MM.1S (cell line): ENCODE results near the gene LRRC4C.

Experiments
- DNase-seq: peaks from one replicate; pipeline ENCODE4 v3.0.0-alpha.2; 2015
- H2AFZ ChIP-seq: fragments of 300-600 bp; sonication (generic); 2 replicates; pipeline ENCODE4 v1.6.0; 2016; ENCODE audit warnings: antibody characterized with exemption, low read length
- H3F3A ChIP-seq: fragments of 300-600 bp; sonication (generic); 2 replicates; pipeline ENCODE4 v1.6.1; 2016; ENCODE audit warnings: mild to moderate bottlenecking, antibody characterized with exemption, low read length, moderate library complexity, mixed read lengths; ENCODE audit not compliant: insufficient read depth
- H3K27ac ChIP-seq: fragments of 300-600 bp; sonication (generic); 2 replicates; pipeline ENCODE4 v1.5.1; 2016; ENCODE audit warnings: mild to moderate bottlenecking, low read length
- H3K27me3 ChIP-seq: fragments of 300-600 bp; sonication (generic); replicated peaks from 2 replicates; pipeline ENCODE4 v1.6.0; 2016; ENCODE audit warnings: low read length; ENCODE audit not compliant: insufficient read depth
- H3K36me3 ChIP-seq: fragments of 300-600 bp; sonication (generic); replicated peaks from 2 replicates; pipeline ENCODE4 v1.6.1; 2016; ENCODE audit warnings: mild to moderate bottlenecking, low read length, mixed read lengths; ENCODE audit not compliant: insufficient read depth
- H3K4me1 ChIP-seq: fragments of 300-600 bp; sonication (generic); 2 replicates; pipeline ENCODE4 v1.6.1; 2016; ENCODE audit warnings: low read length, mixed read lengths
- H3K4me2 ChIP-seq: fragments of 300-600 bp; sonication (generic); 2 replicates; pipeline ENCODE4 v1.6.0; 2016; ENCODE audit warnings: low read depth, low read length
- H3K4me3 ChIP-seq: fragments of 300-600 bp; sonication (generic); 2 replicates; pipeline ENCODE4 v1.5.1; 2016; ENCODE audit warnings: low read length, mixed read lengths
- H3K79me2 ChIP-seq: fragments of 300-600 bp; sonication (generic); 2 replicates; pipeline ENCODE4 v1.6.1; 2016; ENCODE audit warnings: mixed run types, low read length, mixed read lengths
- H3K9ac ChIP-seq: fragments of 300-600 bp; sonication (generic); 2 replicates; pipeline ENCODE4 v1.6.1; 2016; ENCODE audit warnings: low read length, mixed read lengths
- H3K9me2 ChIP-seq: fragments of 300-600 bp; sonication (generic); replicated peaks from 2 replicates; pipeline ENCODE4 v1.6.1; 2016; ENCODE audit warnings: mild to moderate bottlenecking, low read length, mixed read lengths; ENCODE audit not compliant: insufficient read depth
- H3K9me3 ChIP-seq: fragments of 300-600 bp; sonication (generic); replicated peaks from 2 replicates; pipeline ENCODE4 v1.6.1; 2016; ENCODE audit warnings: mild to moderate bottlenecking, low read length, mixed read lengths; ENCODE audit not compliant: insufficient read depth
- H4K20me1 ChIP-seq: fragments of 300-600 bp; sonication (generic); 2 replicates; pipeline ENCODE4 v1.6.1; 2016; ENCODE audit warnings: mild to moderate bottlenecking, low read length, moderate library complexity, mixed read lengths; ENCODE audit not compliant: insufficient read depth
- CTCF ChIP-seq: fragments of 300-600 bp; sonication (generic); IDR thresholded peaks from 2 replicates; pipeline ENCODE4 v1.5.1; 2016; ENCODE audit warnings: antibody characterized with exemption, low read length, mixed read lengths
- EZH2 ChIP-seq: fragments of 300-600 bp; sonication (generic); optimal IDR thresholded peaks from 2 replicates; pipeline ENCODE3; 2017; ENCODE audit warnings: low read depth, mild to moderate bottlenecking, antibody characterized with exemption, low read length, mixed read lengths
- EZH2phosphoT487 ChIP-seq: fragments of 300-600 bp; sonication (generic); IDR thresholded peaks from 2 replicates; pipeline ENCODE4 v1.6.1; 2018; ENCODE audit warnings: antibody characterized with exemption, low read length

Gene LRRC4C

GRCh38 chr11:40467771-40468170, 991.7 kb downstream of the LRRC4C start:
- H3K36me3 ChIP-seq = no peaks in the 10 kb centered on the region
- H3F3A ChIP-seq = no peaks in the 10 kb centered on the region
- H3K9me3 ChIP-seq = no peaks in the 10 kb centered on the region
- H3K4me1 ChIP-seq = no peaks in the 10 kb centered on the region
- H3K9me2 ChIP-seq = no peaks in the 10 kb centered on the region
- H3K27me3 ChIP-seq = no peaks in the 10 kb centered on the region
- DNase-seq = no peak
- H2AFZ ChIP-seq = no peak overlapping the region
- H3K9ac ChIP-seq = no peak overlapping the region
- H3K27ac ChIP-seq = no peak overlapping the region
- H3K4me2 ChIP-seq = no peak overlapping the region
- TF ChIP-seq EZH2phosphoT487 = no peak
- TF ChIP-seq EZH2 = no peak
- TF ChIP-seq CTCF = no peak
- no peaks in the 10 kb centered on the region for H4K20me1 ChIP-seq
- H3K4me3 ChIP-seq = no peak overlapping the region
- H3K79me2 ChIP-seq = no peaks in the 10 kb centered on the region

- no peak overlapping the region for H3K4me2 ChIP-seq
- no peak overlapping the region for H3K27ac ChIP-seq
Measured at GRCh38 chr11:40445391-40445790, 1014.1 kb downstream of the LRRC4C start.

GRCh38 chr11:40444151-40444550, 1015.3 kb downstream of the LRRC4C start:
- TF ChIP-seq CTCF (no peak), EZH2phosphoT487 (no peak), EZH2 (no peak)
- H3K4me2 ChIP-seq = no peak overlapping the region
- no peak overlapping the region for H3K9ac ChIP-seq
- H3K4me1 ChIP-seq = no peaks in the 10 kb centered on the region
- H3K79me2 ChIP-seq = no peaks in the 10 kb centered on the region
- H3F3A ChIP-seq = no peaks in the 10 kb centered on the region
- no peak overlapping the region for H3K27ac ChIP-seq
- H3K9me2 ChIP-seq = no peaks in the 10 kb centered on the region
- H4K20me1 ChIP-seq = no peaks in the 10 kb centered on the region
- DNase-seq = no peak
- no peak overlapping the region for H3K4me3 ChIP-seq
- no peaks in the 10 kb centered on the region for H3K36me3 ChIP-seq
- H3K27me3 ChIP-seq = no peaks in the 10 kb centered on the region
- no peak overlapping the region for H2AFZ ChIP-seq
- no peaks in the 10 kb centered on the region for H3K9me3 ChIP-seq

More at GRCh38 chr11:40445391-40445790, 1014.1 kb downstream of the LRRC4C start:
- no peaks in the 10 kb centered on the region for H3K4me1 ChIP-seq
- no peaks in the 10 kb centered on the region for H3K9me2 ChIP-seq
- no peak overlapping the region for H3K9ac ChIP-seq
- TF ChIP-seq EZH2 (no peak), EZH2phosphoT487 (no peak), CTCF (no peak)
- no peaks in the 10 kb centered on the region for H3F3A ChIP-seq
- H3K79me2 ChIP-seq = no peaks in the 10 kb centered on the region
- DNase-seq = no peak
- no peak overlapping the region for H2AFZ ChIP-seq
- H4K20me1 ChIP-seq = no peaks in the 10 kb centered on the region
- no peaks in the 10 kb centered on the region for H3K36me3 ChIP-seq
- H3K27me3 ChIP-seq = no peaks in the 10 kb centered on the region
- H3K9me3 ChIP-seq = no peaks in the 10 kb centered on the region
- no peak overlapping the region for H3K4me3 ChIP-seq
